A673 (cell line): ENCODE data around the gene CPXM2. TPM values are rescaled to one million over a fixed set of nuclear protein-coding genes. Genes with fewer than 3 reads are reported as not detected.

Experiments
- BruUV-seq: library from RNA; stranded (reverse); fragments of 400-500 nt; replicated peaks from 2 replicates; lab custom pipeline; 2021; lab: Mats Ljungman, UMichigan
- CTCF ChIA-PET: fragments of 300-600 bp; sonication (Branson Sonifier 250); formaldehyde crosslinking; loops from one replicate; lab custom pipeline; 2022; ENCODE audit warnings: antibody characterized with exemption; lab: Charles Lee
- POLR2A ChIA-PET: fragments of 300-600 bp; sonication (Branson Sonifier 250); formaldehyde crosslinking; loops from one replicate; lab custom pipeline; 2022; ENCODE audit warnings: antibody characterized with exemption; ENCODE audit not compliant: low non-redundant PET; lab: Charles Lee
- DNase-seq: peaks from one replicate; pipeline ENCODE4 v3.0.0-alpha.2; 2015; ENCODE audit warnings: low spot score
- H3K27ac ChIP-seq: fragments of 200-600 bp; sonication (generic); 2 replicates; pipeline ENCODE4 v1.5.1; 2016; ENCODE audit warnings: mixed run types, low read depth, mild to moderate bottlenecking, mixed read lengths, antibody characterized with exemption, low read length; ENCODE audit not compliant: poor library complexity, severe bottlenecking
- H3K27me3 ChIP-seq: fragments of 200-600 bp; sonication (generic); replicated peaks from 2 replicates; pipeline ENCODE4 v1.6.1; 2017; ENCODE audit warnings: mixed run types, low read depth, mild to moderate bottlenecking, mixed read lengths, antibody characterized with exemption, low read length; ENCODE audit not compliant: insufficient read depth, poor library complexity
- H3K36me3 ChIP-seq: fragments of 200-600 bp; sonication (generic); 2 replicates; pipeline ENCODE4 v1.6.1; 2016; ENCODE audit warnings: mixed run types, mild to moderate bottlenecking, mixed read lengths, antibody characterized with exemption, low read length; ENCODE audit not compliant: insufficient read depth, poor library complexity, severe bottlenecking
- H3K4me1 ChIP-seq: fragments of 200-600 bp; sonication (generic); 2 replicates; pipeline ENCODE4 v1.6.1; 2017; ENCODE audit warnings: mixed run types, mild to moderate bottlenecking, mixed read lengths, antibody characterized with exemption, low read length; ENCODE audit not compliant: insufficient read depth, poor library complexity, severe bottlenecking
- H3K4me3 ChIP-seq: fragments of 200-600 bp; sonication (generic); 2 replicates; pipeline ENCODE4 v1.5.1; 2016; ENCODE audit warnings: low read depth, mixed run types, mild to moderate bottlenecking, mixed read lengths, low read length; ENCODE audit not compliant: poor library complexity, severe bottlenecking
- H3K9me3 ChIP-seq: fragments of 200-600 bp; sonication (generic); 2 replicates; pipeline ENCODE4 v1.6.1; 2016; ENCODE audit warnings: mixed run types, low read depth, mild to moderate bottlenecking, mixed read lengths, antibody characterized with exemption, low read length; ENCODE audit not compliant: poor library complexity, severe bottlenecking
- CTCF ChIP-seq: fragments of 300-800, 200-600 bp; sonication (generic); conservative IDR thresholded peaks from 2 replicates; pipeline ENCODE4 v1.5.1; 2017; ENCODE audit warnings: low read depth, mild to moderate bottlenecking, antibody characterized with exemption, low read length, moderate library complexity, mixed read lengths
- EZH2 ChIP-seq: fragments of 200-600 bp; sonication (generic); IDR thresholded peaks from 2 replicates; pipeline ENCODE4 v1.6.1; 2017; ENCODE audit warnings: borderline replicate concordance, low read depth, mild to moderate bottlenecking, mixed read lengths, antibody characterized with exemption, low read length; ENCODE audit not compliant: poor library complexity, severe bottlenecking
- intact Hi-C: fragments of 100-400 bp; cut with micrococcal nuclease; formaldehyde crosslinking; loops from one replicate; pipeline ENCODE4 v1.10.0; 2022; ENCODE audit not compliant: unreplicated experiment
- total RNA-seq: library from RNA; stranded (reverse); gene quantifications from 2 replicates; pipeline ENCODE4 v1.2.3, GENCODE V29; 2021

The CPXM2 gene
- total RNA-seq, 1 experiment from 2014 or later: not detected

- TF ChIP-seq EZH2: no peak
- no peak for TF ChIP-seq CTCF
- no peak for DNase-seq
- Histone ChIP-seq H3K4me3 (no peak overlapping the region), H3K9me3 (no peaks in the 10 kb centered on the region), H3K36me3 (no peaks in the 10 kb centered on the region), H3K27ac (no peak overlapping the region), H3K27me3 (peaks cover 19% of the 10 kb centered on the region), H3K4me1 (no peaks in the 10 kb centered on the region)
- ChIA-PET CTCF (no interaction called here), POLR2A (no interaction called here)
- intact Hi-C loops: no loop called here
- no TSS peak for BruUV-seq
Observed at GRCh38 chr10:123800289-123800688, 91.3 kb downstream of the CPXM2 start.

DNA sequence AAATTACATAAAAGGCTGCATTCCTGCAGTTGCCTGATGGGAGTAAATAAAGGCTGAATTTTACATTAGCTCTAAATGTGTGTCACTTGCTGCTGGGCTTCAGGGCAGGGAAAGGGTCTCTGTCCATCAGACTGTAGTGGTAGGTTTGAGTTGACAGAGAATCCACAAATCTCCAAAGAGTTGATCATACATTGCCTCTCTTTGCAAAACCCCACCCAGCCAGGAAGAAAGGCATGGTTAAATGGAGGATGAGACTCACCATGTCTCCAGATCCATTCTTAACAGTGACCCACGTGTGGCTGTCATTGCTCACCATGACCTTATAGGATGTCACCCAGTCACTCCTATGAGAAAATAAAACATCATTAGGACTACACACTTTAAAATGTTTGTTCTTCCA is 92.8 kb downstream of the CPXM2 start:
- H3K27ac ChIP-seq: no peak overlapping the region
- peaks cover 6% of the 10 kb centered on the region for H3K27me3 ChIP-seq
- ChIA-PET CTCF (no interaction called here), POLR2A (no interaction called here)
- no peaks in the 10 kb centered on the region for H3K4me1 ChIP-seq
- no peak overlapping the region for H3K4me3 ChIP-seq
- no peak for DNase-seq
- TF ChIP-seq CTCF (no peak), EZH2 (no peak)
- no peaks in the 10 kb centered on the region for H3K9me3 ChIP-seq
- intact Hi-C loops: no loop called here
- H3K36me3 ChIP-seq: no peaks in the 10 kb centered on the region
- BruUV-seq: no TSS peak

DNA sequence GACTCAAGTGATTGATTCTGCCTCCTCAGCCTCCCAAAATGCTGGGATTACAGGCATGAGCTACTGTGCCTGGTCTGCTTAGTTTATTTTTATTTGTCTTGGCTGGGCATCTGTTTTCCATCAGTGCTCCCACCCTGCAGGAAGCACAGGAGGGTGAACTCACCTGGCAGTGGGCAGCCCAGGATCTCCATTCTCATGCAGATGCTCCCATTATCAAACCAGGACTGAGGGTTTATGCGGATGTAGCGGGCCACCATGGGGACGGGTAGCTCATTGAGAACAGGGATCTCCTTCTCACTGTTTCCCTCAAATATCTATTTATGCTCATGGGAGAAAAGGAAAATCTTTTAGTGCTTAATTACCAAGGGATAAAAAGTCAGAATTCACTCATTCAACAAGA is 93.8 kb downstream of the CPXM2 start:
- intact Hi-C loops: no loop called here
- CTCF ChIA-PET: no interaction called here
- no TSS peak for BruUV-seq

More for the DNA sequence above, 93.8 kb downstream of the CPXM2 start:
- H3K36me3 ChIP-seq: no peaks in the 10 kb centered on the region
- no peaks in the 10 kb centered on the region for H3K9me3 ChIP-seq
- H3K27ac ChIP-seq: no peak overlapping the region
- TF ChIP-seq EZH2 (no peak), CTCF (no peak)
- DNase-seq: no peak
- no peak overlapping the region for H3K4me3 ChIP-seq
- POLR2A ChIA-PET: no interaction called here
- H3K27me3 ChIP-seq: peaks cover 5% of the 10 kb centered on the region
- no peaks in the 10 kb centered on the region for H3K4me1 ChIP-seq
